Measurements from ENCODE around the gene CEP104. TPM values are rescaled to one million over a fixed set of nuclear protein-coding genes. Genes with fewer than 3 reads are reported as not detected.
A peak's percentile ranks its signal among the peaks of the same experiment; 100 is the strongest.

CEP104 gene
- total RNA-seq, 1 donor from 2014 or later: 35.1 TPM

DNA sequence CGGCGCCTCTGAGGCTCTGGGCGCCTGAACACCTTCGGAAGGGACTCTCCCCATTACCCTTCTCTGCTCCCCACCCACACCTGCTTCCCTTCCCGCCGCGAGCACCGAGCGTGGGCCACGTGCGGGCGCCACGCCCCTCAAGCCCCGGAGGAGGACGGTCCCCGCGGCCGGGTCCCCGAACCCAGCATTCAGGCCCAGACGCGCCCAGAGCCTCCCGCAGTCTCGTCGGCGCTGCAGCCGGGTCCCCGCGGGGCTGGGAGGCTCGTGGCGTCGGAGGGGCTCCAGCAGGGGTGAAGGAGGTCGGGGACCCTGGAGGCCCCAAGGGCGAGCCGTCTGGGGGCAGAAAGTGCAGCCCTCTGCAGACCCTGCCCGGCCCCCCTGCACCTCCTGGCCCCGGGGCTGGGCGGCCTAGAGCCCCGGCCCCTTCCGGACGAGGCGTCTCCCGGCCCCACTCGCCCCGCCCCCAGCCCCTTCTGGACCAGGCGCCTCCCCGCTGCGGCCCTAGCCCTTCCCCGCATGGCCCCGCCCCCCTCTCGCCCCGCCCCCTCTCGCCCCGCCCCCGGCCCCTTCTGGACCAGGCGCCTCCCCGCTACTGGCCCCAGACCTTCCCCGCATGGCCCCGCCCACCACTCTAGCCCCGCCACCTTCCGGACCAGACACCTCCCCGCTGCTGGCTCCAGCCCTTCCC is 84.8 kb downstream of the CEP104 start:
- peak; percentile 92 for DNase-seq (ENCODE audit: extremely low spot score, unreplicated experiment)
- H3K27ac Mint-ChIP-seq (ENCODE audit: unreplicated experiment): no peak overlapping the region
- peaks cover 16% of the 10 kb centered on the region for H3K4me1 Mint-ChIP-seq (ENCODE audit: unreplicated experiment)
- H3K36me3 Mint-ChIP-seq (ENCODE audit: unreplicated experiment): no peaks in the 10 kb centered on the region
- H3K9me3 Mint-ChIP-seq (ENCODE audit: unreplicated experiment): no peaks in the 10 kb centered on the region
- H3K27me3 Mint-ChIP-seq (ENCODE audit: unreplicated experiment): peaks cover 6% of the 10 kb centered on the region
- TF ChIP-seq, protein P1, sequence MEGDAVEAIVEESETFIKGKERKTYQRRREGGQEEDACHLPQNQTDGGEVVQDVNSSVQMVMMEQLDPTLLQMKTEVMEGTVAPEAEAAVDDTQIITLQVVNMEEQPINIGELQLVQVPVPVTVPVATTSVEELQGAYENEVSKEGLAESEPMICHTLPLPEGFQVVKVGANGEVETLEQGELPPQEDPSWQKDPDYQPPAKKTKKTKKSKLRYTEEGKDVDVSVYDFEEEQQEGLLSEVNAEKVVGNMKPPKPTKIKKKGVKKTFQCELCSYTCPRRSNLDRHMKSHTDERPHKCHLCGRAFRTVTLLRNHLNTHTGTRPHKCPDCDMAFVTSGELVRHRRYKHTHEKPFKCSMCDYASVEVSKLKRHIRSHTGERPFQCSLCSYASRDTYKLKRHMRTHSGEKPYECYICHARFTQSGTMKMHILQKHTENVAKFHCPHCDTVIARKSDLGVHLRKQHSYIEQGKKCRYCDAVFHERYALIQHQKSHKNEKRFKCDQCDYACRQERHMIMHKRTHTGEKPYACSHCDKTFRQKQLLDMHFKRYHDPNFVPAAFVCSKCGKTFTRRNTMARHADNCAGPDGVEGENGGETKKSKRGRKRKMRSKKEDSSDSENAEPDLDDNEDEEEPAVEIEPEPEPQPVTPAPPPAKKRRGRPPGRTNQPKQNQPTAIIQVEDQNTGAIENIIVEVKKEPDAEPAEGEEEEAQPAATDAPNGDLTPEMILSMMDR (IDR thresholded peaks at IDR 0.05): no peak
- H3K4me3 Mint-ChIP-seq (ENCODE audit: unreplicated experiment): peak overlapping the region; percentile 57

DNA sequence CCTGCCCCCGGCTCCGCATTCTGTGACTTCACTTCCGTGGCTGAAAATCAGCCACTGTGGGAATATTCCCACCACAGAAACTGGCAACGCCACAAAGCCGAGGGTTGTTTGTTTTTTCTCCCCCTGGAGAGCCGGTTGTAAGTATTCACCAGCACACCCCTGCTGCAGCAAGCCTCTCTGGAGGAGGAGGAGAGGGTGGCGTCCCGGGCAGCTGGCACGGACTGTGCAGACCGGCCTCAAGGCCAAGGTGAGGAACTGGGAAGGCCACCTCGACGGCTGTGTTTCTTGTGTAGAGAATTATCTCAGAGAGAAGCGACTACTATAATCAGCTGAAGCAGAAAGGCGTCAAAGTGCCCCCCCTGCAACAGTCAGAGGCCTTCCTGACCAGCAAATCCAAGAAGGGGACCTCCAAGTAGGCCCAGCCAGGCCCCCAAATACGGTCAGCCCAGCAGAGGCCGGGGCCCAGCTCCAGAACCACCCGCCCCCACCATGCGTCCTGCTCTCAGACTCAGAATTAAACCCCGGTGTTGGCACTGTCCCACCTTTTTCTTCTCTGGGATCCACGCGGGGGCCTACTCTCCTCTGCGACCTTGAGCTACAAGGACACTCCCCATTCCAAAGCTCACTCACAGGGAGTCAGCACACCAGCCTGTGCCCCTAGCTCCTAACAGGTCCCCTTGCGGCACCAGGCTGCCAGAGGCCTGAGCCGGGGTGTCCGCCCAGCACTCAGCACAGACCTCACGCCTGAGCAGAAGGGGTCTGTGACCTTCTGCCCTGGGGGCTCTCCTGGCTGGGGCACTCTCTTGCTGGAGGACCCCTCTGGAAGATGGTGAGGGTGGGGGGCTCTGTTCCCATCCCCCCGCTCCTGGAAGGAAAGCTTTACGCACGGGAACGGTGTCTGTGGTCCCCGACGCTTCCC is 85.6 kb downstream of the CEP104 start:
- Mint-ChIP-seq H3K27me3 (ENCODE audit: unreplicated experiment) (peaks cover 11% of the 10 kb centered on the region), H3K9me3 (ENCODE audit: unreplicated experiment) (no peaks in the 10 kb centered on the region), H3K4me1 (ENCODE audit: unreplicated experiment) (peaks cover 15% of the 10 kb centered on the region), H3K4me3 (ENCODE audit: unreplicated experiment) (peak overlapping the region; percentile 57), H3K27ac (ENCODE audit: unreplicated experiment) (no peak overlapping the region), H3K36me3 (ENCODE audit: unreplicated experiment) (no peaks in the 10 kb centered on the region)
- TF ChIP-seq, protein P1 (IDR thresholded peaks at IDR 0.05): no peak
- DNase-seq (ENCODE audit: extremely low spot score, unreplicated experiment): no peak

DNA sequence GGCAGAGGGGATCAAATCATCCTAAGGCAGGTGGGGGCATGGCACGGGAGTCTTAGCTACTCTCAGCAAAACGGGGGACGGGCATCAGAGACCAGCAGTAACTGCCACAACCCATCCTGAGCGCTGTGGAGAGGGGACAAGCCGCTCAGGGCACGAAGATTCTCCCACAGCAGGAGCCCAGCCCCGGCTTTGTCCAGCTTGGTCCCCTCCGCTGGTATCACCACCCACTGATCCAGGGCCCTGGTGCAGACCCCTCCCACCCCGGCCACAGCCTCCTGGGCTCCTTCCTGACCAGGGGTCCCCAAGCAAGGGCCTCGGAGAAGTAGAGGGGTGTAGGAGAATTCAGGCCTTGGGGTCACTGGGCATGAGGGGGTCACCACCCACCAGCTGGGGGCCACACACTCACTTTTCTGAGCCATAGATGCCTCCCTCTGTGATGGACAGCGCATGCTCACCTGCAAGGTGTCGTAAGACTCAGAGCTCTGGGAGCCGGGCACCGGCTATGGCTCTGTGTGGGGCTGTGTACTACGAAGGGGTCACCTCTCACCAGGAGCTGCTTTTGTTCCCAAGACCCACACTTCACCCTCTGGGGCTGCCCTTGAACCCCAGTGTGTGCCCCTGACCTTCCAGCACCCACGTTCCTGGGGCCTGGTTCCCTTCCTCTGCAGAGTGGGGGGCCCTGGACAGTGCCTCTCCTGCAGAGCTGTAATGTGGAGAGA is 86.8 kb downstream of the CEP104 start:
- Mint-ChIP-seq H3K36me3 (ENCODE audit: unreplicated experiment) (no peaks in the 10 kb centered on the region), H3K27ac (ENCODE audit: unreplicated experiment) (no peak overlapping the region), H3K9me3 (ENCODE audit: unreplicated experiment) (no peaks in the 10 kb centered on the region), H3K4me1 (ENCODE audit: unreplicated experiment) (peaks cover 6% of the 10 kb centered on the region), H3K4me3 (ENCODE audit: unreplicated experiment) (no peak overlapping the region), H3K27me3 (ENCODE audit: unreplicated experiment) (peaks cover 20% of the 10 kb centered on the region)
- DNase-seq (ENCODE audit: extremely low spot score, unreplicated experiment): no peak
- TF ChIP-seq, protein P1 (IDR thresholded peaks at IDR 0.05): no peak

DNA sequence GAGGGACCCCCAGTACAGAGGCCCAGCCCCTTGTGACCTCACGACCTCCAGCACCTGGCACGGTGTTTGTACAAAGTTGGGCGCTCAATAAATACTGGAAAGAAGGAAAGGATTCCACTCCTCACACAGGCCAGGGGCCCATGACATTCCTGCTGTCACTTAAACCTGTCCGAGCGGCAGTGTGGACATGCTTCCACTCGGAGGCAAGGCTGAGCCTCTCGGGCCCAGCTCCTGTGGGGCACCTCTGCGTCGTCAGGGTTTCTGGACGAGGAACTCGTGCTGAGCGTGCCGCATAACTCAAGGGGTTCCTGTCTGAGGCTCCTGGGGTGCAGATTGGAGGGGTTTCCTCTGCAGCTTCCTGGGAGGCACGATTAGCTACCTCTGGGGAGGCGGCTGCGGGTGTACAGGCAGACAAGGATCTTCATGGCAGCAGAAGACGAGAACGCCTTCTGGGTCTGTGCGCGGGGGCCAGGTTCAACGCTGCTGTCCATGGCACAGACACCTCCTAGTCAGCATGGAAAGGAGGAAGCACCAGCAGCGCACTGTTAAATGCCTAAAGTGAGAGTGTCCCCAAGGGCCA is 88.1 kb downstream of the CEP104 start:
- no peak for DNase-seq (ENCODE audit: extremely low spot score, unreplicated experiment)
- Mint-ChIP-seq H3K4me1 (ENCODE audit: unreplicated experiment) (peaks cover 3% of the 10 kb centered on the region), H3K9me3 (ENCODE audit: unreplicated experiment) (no peaks in the 10 kb centered on the region), H3K4me3 (ENCODE audit: unreplicated experiment) (no peak overlapping the region), H3K27me3 (ENCODE audit: unreplicated experiment) (peaks cover 25% of the 10 kb centered on the region), H3K36me3 (ENCODE audit: unreplicated experiment) (no peaks in the 10 kb centered on the region), H3K27ac (ENCODE audit: unreplicated experiment) (no peak overlapping the region)
- TF ChIP-seq, protein P1 (IDR thresholded peaks at IDR 0.05): no peak

All from osteocyte (in vitro differentiated cells).